H9 (cell line): ENCODE results near the gene LRRC10. TPM values are rescaled to one million over a fixed set of nuclear protein-coding genes. Genes with fewer than 3 reads are reported as not detected.

Experiments used
- DNase-seq: peaks from one replicate; pipeline ENCODE4 v3.0.0-alpha.2; 2017
- H2AFZ ChIP-seq: one replicate; pipeline ENCODE4 v1.6.1; 2013; ENCODE audit warnings: mild to moderate bottlenecking, low read length, control low read depth, moderate library complexity
- H2AK5ac ChIP-seq: 2 replicates; pipeline ENCODE4 v1.6.1; 2013; ENCODE audit warnings: low read length, control low read depth, mixed read lengths; ENCODE audit not compliant: insufficient read length
- H2BK120ac ChIP-seq: one replicate; pipeline ENCODE4 v1.6.1; 2013; ENCODE audit warnings: low read depth, mild to moderate bottlenecking, low read length, control low read depth, inconsistent platforms; ENCODE audit not compliant: poor library complexity, severe bottlenecking
- H2BK12ac ChIP-seq: 2 replicates; pipeline ENCODE4 v1.6.1; 2013; ENCODE audit warnings: low read length, control low read depth, mixed read lengths, low read depth; ENCODE audit not compliant: insufficient read length
- H2BK15ac ChIP-seq: 2 replicates; pipeline ENCODE4 v1.6.1; 2013; ENCODE audit warnings: low read depth, low read length, control low read depth
- H2BK20ac ChIP-seq: one replicate; pipeline ENCODE4 v1.6.1; 2013; ENCODE audit warnings: low read depth, mild to moderate bottlenecking, low read length, control low read depth, inconsistent platforms; ENCODE audit not compliant: poor library complexity, severe bottlenecking
- H2BK5ac ChIP-seq: 2 replicates; pipeline ENCODE4 v1.6.1; 2013; ENCODE audit warnings: low read length, control low read depth, mixed read lengths; ENCODE audit not compliant: insufficient read length
- H3K14ac ChIP-seq: 2 replicates; pipeline ENCODE4 v1.6.1; 2013; ENCODE audit warnings: low read length, control low read depth; ENCODE audit not compliant: insufficient read depth
- H3K18ac ChIP-seq: 2 replicates; pipeline ENCODE4 v1.6.1; 2013; ENCODE audit warnings: low read depth, mild to moderate bottlenecking, mixed read lengths, low read length, control low read depth; ENCODE audit not compliant: insufficient read length
- H3K23ac ChIP-seq: 2 replicates; pipeline ENCODE4 v1.6.1; 2013; ENCODE audit warnings: low read length, control low read depth, mixed read lengths, low read depth; ENCODE audit not compliant: insufficient read length
- H3K23me2 ChIP-seq: 2 replicates; pipeline ENCODE4 v1.6.1; 2013; ENCODE audit warnings: low read depth, mild to moderate bottlenecking, mixed read lengths, low read length, control low read depth; ENCODE audit not compliant: insufficient read length, poor library complexity, severe bottlenecking
- H3K27ac ChIP-seq: 2 replicates; pipeline ENCODE4 v1.5.1; 2013; ENCODE audit warnings: low read length, control low read depth, mixed read lengths, low read depth; ENCODE audit not compliant: insufficient read length
- H3K27me3 ChIP-seq: 2 replicates; pipeline ENCODE4 v1.6.1; 2013; ENCODE audit warnings: low read length, control low read depth, inconsistent platforms; ENCODE audit not compliant: insufficient read depth
- H3K4ac ChIP-seq: 2 replicates; pipeline ENCODE4 v1.6.1; 2013; ENCODE audit warnings: low read depth, mild to moderate bottlenecking, control low read depth, inconsistent platforms, low read length, moderate library complexity
- H3K4me1 ChIP-seq: 2 replicates; pipeline ENCODE4 v1.6.1; 2013; ENCODE audit warnings: low read length, control low read depth, inconsistent platforms; ENCODE audit not compliant: insufficient read depth
- H3K4me2 ChIP-seq: 2 replicates; pipeline ENCODE4 v1.6.1; 2013; ENCODE audit warnings: low read length, control low read depth, mixed read lengths; ENCODE audit not compliant: insufficient read length, insufficient read depth
- H3K56ac ChIP-seq: 2 replicates; pipeline ENCODE4 v1.6.1; 2013; ENCODE audit warnings: low read depth, mild to moderate bottlenecking, mixed read lengths, low read length, control low read depth; ENCODE audit not compliant: insufficient read length
- H3K79me1 ChIP-seq: 2 replicates; pipeline ENCODE4 v1.6.1; 2013; ENCODE audit warnings: low read depth, mild to moderate bottlenecking, moderate library complexity, low read length, control low read depth, inconsistent platforms; ENCODE audit not compliant: insufficient read depth, poor library complexity, severe bottlenecking
- H3K79me2 ChIP-seq: 2 replicates; pipeline ENCODE4 v1.6.1; 2013; ENCODE audit warnings: low read length, control low read depth, inconsistent platforms; ENCODE audit not compliant: insufficient read depth
- H3K9ac ChIP-seq: 2 replicates; pipeline ENCODE4 v1.6.1; 2013; ENCODE audit warnings: low read length, control low read depth, mixed read lengths; ENCODE audit not compliant: insufficient read length; ENCODE audit errors: extremely low read depth
- H3K9me3 ChIP-seq: one replicate; pipeline ENCODE4 v1.6.1; 2013; ENCODE audit warnings: low read depth, low read length, inconsistent platforms; ENCODE audit not compliant: control insufficient read depth
- H3T11ph ChIP-seq: one replicate; pipeline ENCODE4 v1.6.1; 2013; ENCODE audit warnings: mild to moderate bottlenecking, low read length, control low read depth, inconsistent platforms
- H4K20me1 ChIP-seq: one replicate; pipeline ENCODE4 v1.6.1; 2013; ENCODE audit not compliant: control insufficient read depth, insufficient read length, insufficient read depth
- H4K5ac ChIP-seq: 2 replicates; pipeline ENCODE4 v1.6.1; 2013; ENCODE audit warnings: low read depth, mild to moderate bottlenecking, mixed read lengths, low read length, control low read depth; ENCODE audit not compliant: insufficient read length
- H4K8ac ChIP-seq: replicated peaks from 2 replicates; pipeline ENCODE4 v1.6.1; 2013; ENCODE audit warnings: low read length, control low read depth, mixed read lengths, low read depth; ENCODE audit not compliant: insufficient read length
- H4K91ac ChIP-seq: 2 replicates; pipeline ENCODE4 v1.6.1; 2013; ENCODE audit warnings: low read depth, mild to moderate bottlenecking, moderate library complexity, mixed read lengths, low read length, control low read depth; ENCODE audit not compliant: insufficient read length
- H3K27ac Mint-ChIP-seq, 3 experiments: 2 replicates in 2 of 3; 3 replicates in 1 of 3; pipeline ENCODE4 v1.8.0; 2020 to 2021; ENCODE audit warnings: mixed read lengths in 3 of 3, mild to moderate bottlenecking in 1 of 3, moderate library complexity in 1 of 3
- H3K27me3 Mint-ChIP-seq: 2 replicates; pipeline ENCODE4 v1.8.0; 2021; ENCODE audit warnings: low read depth, mild to moderate bottlenecking, moderate library complexity, mixed read lengths
- H3K36me3 Mint-ChIP-seq, 3 experiments: 2 replicates in 2 of 3; 3 replicates in 1 of 3; pipeline ENCODE4 v1.8.0; 2020 to 2021; ENCODE audit warnings: low read depth in 3 of 3, mixed read lengths in 3 of 3; ENCODE audit not compliant: insufficient read depth in 1 of 3
- H3K4me1 Mint-ChIP-seq, 2 experiments: 2 replicates each; pipeline ENCODE4 v1.8.0; 2020; ENCODE audit warnings: mixed read lengths in 2 of 2
- H3K4me3 Mint-ChIP-seq, 2 experiments: 2 replicates in 1 of 2; 3 replicates in 1 of 2; pipeline ENCODE4 v1.8.0; 2020 to 2021; ENCODE audit warnings: mild to moderate bottlenecking in 2 of 2, mixed read lengths in 2 of 2, moderate library complexity in 1 of 2
- H3K9me3 Mint-ChIP-seq, 2 experiments: 2 replicates in 1 of 2; 3 replicates in 1 of 2; pipeline ENCODE4 v1.8.0; 2020; ENCODE audit warnings: mild to moderate bottlenecking in 2 of 2, mixed read lengths in 2 of 2, moderate library complexity in 1 of 2
- CTCF ChIP-seq: fragments of 200-600 bp; sonication (generic); conservative IDR thresholded peaks from 3 replicates; pipeline ENCODE4 v1.8.0; 2021; ENCODE audit warnings: antibody characterized with exemption, mild to moderate bottlenecking
- WGBS: extraction: QIAGEN DNeasy Blood & Tissue Kit; methylation state at CpG from one replicate; pipeline ENCODE4 v1.1.7; 2013; ENCODE audit warnings: missing lambda C conversion rate, low lambda C conversion rate, mixed read lengths; ENCODE audit not compliant: insufficient read length; ENCODE audit errors: extremely low coverage; 5-methylcytosine and 5-hydroxymethylcytosine counted together
- total RNA-seq: library from RNA; stranded (reverse); gene quantifications from 2 replicates; pipeline ENCODE4 v1.2.1, GENCODE V29; 2021

The LRRC10 gene
- total RNA-seq, 1 experiment from 2014 or later: not detected

- no peak for DNase-seq
- H4K91ac ChIP-seq: no peak overlapping the region
- H3K14ac ChIP-seq: no peak overlapping the region
- no peaks in the 10 kb centered on the region for H3K23me2 ChIP-seq
- H2AFZ ChIP-seq: no peak overlapping the region
- no peaks in the 10 kb centered on the region for H3K4me1 Mint-ChIP-seq
- H3K27me3 ChIP-seq: no peaks in the 10 kb centered on the region
- H3K79me2 ChIP-seq: no peaks in the 10 kb centered on the region
- no peak overlapping the region for H3K56ac ChIP-seq
- WGBS: no CpG with 5 or more reads among the region's 4 CpGs
- no peak overlapping the region for H3K18ac ChIP-seq
- no peak overlapping the region for H2BK12ac ChIP-seq
- no peaks in the 10 kb centered on the region for H3K9me3 Mint-ChIP-seq
- no peaks in the 10 kb centered on the region for H3K79me1 ChIP-seq
- TF ChIP-seq CTCF: no peak
- no peak overlapping the region for H3K23ac ChIP-seq
- no peak overlapping the region for H3K27ac ChIP-seq
- H4K8ac ChIP-seq: no peak overlapping the region
- no peaks in the 10 kb centered on the region for H3K27me3 Mint-ChIP-seq
- no peak overlapping the region for H3K4ac ChIP-seq
- no peaks in the 10 kb centered on the region for H3K36me3 Mint-ChIP-seq
- H3K4me1 ChIP-seq: no peaks in the 10 kb centered on the region
- no peak overlapping the region for H3K4me2 ChIP-seq
- no peak overlapping the region for H2BK20ac ChIP-seq
- no peak overlapping the region for H2AK5ac ChIP-seq
- no peak overlapping the region for H4K5ac ChIP-seq
- H3K9me3 ChIP-seq: no peaks in the 10 kb centered on the region
- no peaks in the 10 kb centered on the region for H4K20me1 ChIP-seq
- no peak overlapping the region for H2BK5ac ChIP-seq
- no peak overlapping the region for H3T11ph ChIP-seq
- H2BK120ac ChIP-seq: no peak overlapping the region
- H3K4me3 Mint-ChIP-seq: no peak overlapping the region
- H2BK15ac ChIP-seq: no peak overlapping the region
- H3K9ac ChIP-seq: no peak overlapping the region
- H3K27ac Mint-ChIP-seq: no peak overlapping the region
Measured at GRCh38 chr12:69649529-69649928, 38.8 kb upstream of the LRRC10 start.
